ENCODE data around the gene PCF11. TPM values are rescaled to one million over a fixed set of nuclear protein-coding genes. Genes with fewer than 3 reads are reported as not detected.
"Not testable (repeated sequence)": the region's sequence is repeated elsewhere in the genome, so short reads cannot be mapped to it uniquely, and the experiment has no call there.

PCF11 gene
- total RNA-seq, 2 donors from 2014 or later: 50.7 to 52.0 TPM

- intact Hi-C loops (cut with DNase I, micrococcal nuclease): no loop called here
- DNase-seq (no peak), ATAC-seq (no peak)
Observed at GRCh38 chr11:83174008-83174407, 17.1 kb downstream of the PCF11 start.

GRCh38 chr11:83175815-83176214 is 18.9 kb downstream of the PCF11 start:
- DNase-seq (no peak), ATAC-seq (peak; percentile 89)
- intact Hi-C loops (cut with DNase I, micrococcal nuclease): no loop called here

GRCh38 chr11:83181815-83182214 is 24.9 kb downstream of the PCF11 start:
- intact Hi-C loops (cut with DNase I, micrococcal nuclease): no loop called here
- ATAC-seq: peak; percentile 64
- DNase-seq: no peak

GRCh38 chr11:83185767-83186166 is 28.8 kb downstream of the PCF11 start:
- DNase-seq (no peak), ATAC-seq (no peak)
- intact Hi-C loops (cut with DNase I, micrococcal nuclease): no loop called here

- intact Hi-C loops (cut with DNase I, micrococcal nuclease): no loop called here
- peak; percentile 38 for ATAC-seq
- DNase-seq: no peak
Observed at GRCh38 chr11:83187465-83187864, 30.5 kb downstream of the PCF11 start.

GRCh38 chr11:83191491-83191890 is 34.6 kb downstream of the PCF11 start:
- ATAC-seq (no peak), DNase-seq (no peak)
- intact Hi-C loops (cut with DNase I, micrococcal nuclease): loop anchor here in 1 of 2 donors (10.0 kb wide), 1 partner anchor 287 kb away; the partner anchor contains the start of genes DDIAS and PRCP

GRCh38 chr11:83191986-83192385 is 35.1 kb downstream of the PCF11 start:
- DNase-seq (no peak), ATAC-seq (no peak)
- intact Hi-C loops (cut with DNase I, micrococcal nuclease): loop anchor here in 1 of 2 donors (10.0 kb wide), 1 partner anchor 287 kb away; the partner anchor contains the start of genes DDIAS and PRCP

GRCh38 chr11:83192606-83193245 is 35.8 kb downstream of the PCF11 start:
- intact Hi-C loops (cut with DNase I, micrococcal nuclease): loop anchor here in 1 of 2 donors (10.0 kb wide), 1 partner anchor 288 kb away; the partner anchor contains the start of genes DDIAS and PRCP
- ATAC-seq (no peak), DNase-seq (no peak)

- DNase-seq (peak; percentile 93 to 95), ATAC-seq (peak; percentile 94)
- intact Hi-C loops (cut with DNase I, micrococcal nuclease): loop anchor here in 1 of 2 donors (10.0 kb wide), 1 partner anchor 289 kb away; the partner anchor contains the start of genes DDIAS and PRCP
Observed at GRCh38 chr11:83193315-83194280, 36.7 kb downstream of the PCF11 start, which contains the start of gene ANKRD42. Gene ANKRD42 (plus strand): TSS chr11:83193712. CDS start chr11:83194671, 959 bp downstream.

GRCh38 chr11:83194281-83195142 is 37.6 kb downstream of the PCF11 start:
- intact Hi-C loops (cut with DNase I, micrococcal nuclease): loop anchor here in 1 of 2 donors (10.0 kb wide), 1 partner anchor 290 kb away; the partner anchor contains the start of genes DDIAS and PRCP
- DNase-seq (peak; percentile 66 to 74), ATAC-seq (peak; percentile 75)

GRCh38 chr11:83195143-83195466 is 38.2 kb downstream of the PCF11 start:
- peak; percentile 3 for ATAC-seq
- no peak for DNase-seq
- intact Hi-C loops (cut with DNase I, micrococcal nuclease): loop anchor here in 1 of 2 donors (10.0 kb wide), 1 partner anchor 290 kb away; the partner anchor contains the start of genes DDIAS and PRCP

- intact Hi-C loops (cut with DNase I, micrococcal nuclease): loop anchor here in 1 of 2 donors (10.0 kb wide), 1 partner anchor 291 kb away; the partner anchor contains the start of genes DDIAS and PRCP
- no peak for ATAC-seq
- no peak for DNase-seq
Observed at GRCh38 chr11:83195649-83196048, 38.7 kb downstream of the PCF11 start.

- intact Hi-C loops (cut with DNase I, micrococcal nuclease): no loop called here
- no peak for DNase-seq
- ATAC-seq: no peak
Observed at GRCh38 chr11:83200035-83200434, 43.1 kb downstream of the PCF11 start.

GRCh38 chr11:83205608-83206185 is 48.8 kb downstream of the PCF11 start:
- DNase-seq (no peak), ATAC-seq (no peak)
- intact Hi-C loops (cut with DNase I, micrococcal nuclease): no loop called here

- intact Hi-C loops (cut with DNase I, micrococcal nuclease): no loop called here
- no peak for ATAC-seq
- no peak for DNase-seq
Observed at GRCh38 chr11:83206221-83206620, 49.3 kb downstream of the PCF11 start.

- ATAC-seq; intact Hi-C loops (cut with DNase I, micrococcal nuclease); DNase-seq: not testable (repeated sequence)
Observed at GRCh38 chr11:83206771-83207382, 49.9 kb downstream of the PCF11 start.

GRCh38 chr11:83219095-83219494 is 62.2 kb downstream of the PCF11 start:
- ATAC-seq (no peak), DNase-seq (no peak)
- intact Hi-C loops (cut with DNase I, micrococcal nuclease): no loop called here

GRCh38 chr11:83220260-83220659 is 63.3 kb downstream of the PCF11 start:
- ATAC-seq: no peak
- no peak for DNase-seq
- intact Hi-C loops (cut with DNase I, micrococcal nuclease): no loop called here

All from left colon (tissue), 2 donors.